D721Med (cell line): ENCODE measurements around the gene DOCK2.

Experiments
- DNase-seq: peaks from one replicate; pipeline ENCODE4 v3.0.0; 2011; ENCODE audit warnings: low spot score; ENCODE audit not compliant: insufficient read length
- FAIRE-seq: peaks from 2 replicates; lab custom pipeline; 2011; peaks lifted over from hg19 to GRCh38; lab: Jason Lieb, UNC
- TF ChIP-seq, protein P1 (sequence below): IDR thresholded peaks from 2 replicates; pipeline ENCODE4 v1.5.1; 2012; ENCODE audit warnings: mild to moderate bottlenecking, control low read depth; ENCODE audit not compliant: insufficient read depth; ENCODE audit errors: missing control alignments

Gene DOCK2

DNA sequence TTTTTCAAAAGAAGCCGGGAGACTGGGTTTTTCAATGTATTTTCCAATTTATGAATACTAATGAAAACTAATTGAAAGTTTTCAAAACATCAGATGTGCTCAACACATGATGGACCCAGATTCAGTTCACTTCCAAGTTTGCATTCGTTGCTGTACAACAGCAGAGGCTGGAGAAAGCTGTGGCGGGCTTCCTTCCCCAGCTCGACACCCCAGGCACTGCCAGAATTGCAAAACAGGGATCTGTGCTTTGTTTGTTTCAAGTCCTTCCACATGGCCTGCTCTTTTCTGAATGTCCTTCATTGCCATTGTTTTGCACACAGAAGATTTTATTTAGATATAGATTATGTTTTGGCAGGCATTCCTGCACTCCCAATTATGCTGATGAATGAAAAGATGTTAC is 373.5 kb downstream of the DOCK2 start:
- TF ChIP-seq, protein P1, sequence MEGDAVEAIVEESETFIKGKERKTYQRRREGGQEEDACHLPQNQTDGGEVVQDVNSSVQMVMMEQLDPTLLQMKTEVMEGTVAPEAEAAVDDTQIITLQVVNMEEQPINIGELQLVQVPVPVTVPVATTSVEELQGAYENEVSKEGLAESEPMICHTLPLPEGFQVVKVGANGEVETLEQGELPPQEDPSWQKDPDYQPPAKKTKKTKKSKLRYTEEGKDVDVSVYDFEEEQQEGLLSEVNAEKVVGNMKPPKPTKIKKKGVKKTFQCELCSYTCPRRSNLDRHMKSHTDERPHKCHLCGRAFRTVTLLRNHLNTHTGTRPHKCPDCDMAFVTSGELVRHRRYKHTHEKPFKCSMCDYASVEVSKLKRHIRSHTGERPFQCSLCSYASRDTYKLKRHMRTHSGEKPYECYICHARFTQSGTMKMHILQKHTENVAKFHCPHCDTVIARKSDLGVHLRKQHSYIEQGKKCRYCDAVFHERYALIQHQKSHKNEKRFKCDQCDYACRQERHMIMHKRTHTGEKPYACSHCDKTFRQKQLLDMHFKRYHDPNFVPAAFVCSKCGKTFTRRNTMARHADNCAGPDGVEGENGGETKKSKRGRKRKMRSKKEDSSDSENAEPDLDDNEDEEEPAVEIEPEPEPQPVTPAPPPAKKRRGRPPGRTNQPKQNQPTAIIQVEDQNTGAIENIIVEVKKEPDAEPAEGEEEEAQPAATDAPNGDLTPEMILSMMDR = no peak
- DNase-seq (no peak), FAIRE-seq (no peak)

DNA sequence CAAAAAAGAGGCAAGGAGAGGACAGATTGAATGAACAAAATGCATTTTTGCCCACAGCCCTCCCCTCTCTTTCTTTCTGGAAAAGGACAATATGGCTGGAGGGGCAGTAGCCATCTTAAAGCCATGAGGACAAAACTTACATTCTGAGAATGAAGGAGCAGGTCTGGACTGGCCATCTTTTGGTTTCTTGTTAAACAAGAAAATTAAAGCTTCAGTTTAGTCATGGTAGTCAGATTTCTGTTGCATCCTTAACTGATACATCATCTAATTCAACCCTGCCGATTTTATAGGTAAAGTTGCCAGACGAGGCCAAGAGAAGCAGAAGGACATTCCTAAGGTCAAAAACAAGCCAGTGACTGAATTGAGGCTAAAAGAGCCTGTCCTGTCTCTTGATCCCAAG is 374.7 kb downstream of the DOCK2 start:
- TF ChIP-seq, protein P1 = no peak
- FAIRE-seq = no peak
- DNase-seq = no peak

DNA sequence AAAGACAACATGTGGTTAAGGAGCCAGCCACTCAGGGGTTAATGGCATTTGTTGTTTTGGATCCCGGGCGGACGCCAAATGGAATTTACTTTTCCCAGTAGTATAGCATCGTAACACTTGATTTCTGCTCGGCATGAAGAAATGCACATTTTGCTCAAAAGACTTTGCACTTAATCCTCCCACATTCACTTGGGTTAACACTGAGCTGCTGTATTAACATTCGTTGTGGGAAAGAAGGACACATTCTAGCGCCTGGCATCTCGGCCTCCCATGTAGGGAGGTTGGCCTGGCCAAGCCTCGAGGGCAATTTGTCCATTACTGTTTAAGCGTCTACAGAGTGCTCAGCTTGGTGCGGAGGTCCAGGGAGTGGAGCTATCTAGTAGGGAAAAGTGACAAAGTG is 375.5 kb downstream of the DOCK2 start:
- TF ChIP-seq, protein P1 = no peak
- DNase-seq = no peak
- FAIRE-seq = no peak

DNA sequence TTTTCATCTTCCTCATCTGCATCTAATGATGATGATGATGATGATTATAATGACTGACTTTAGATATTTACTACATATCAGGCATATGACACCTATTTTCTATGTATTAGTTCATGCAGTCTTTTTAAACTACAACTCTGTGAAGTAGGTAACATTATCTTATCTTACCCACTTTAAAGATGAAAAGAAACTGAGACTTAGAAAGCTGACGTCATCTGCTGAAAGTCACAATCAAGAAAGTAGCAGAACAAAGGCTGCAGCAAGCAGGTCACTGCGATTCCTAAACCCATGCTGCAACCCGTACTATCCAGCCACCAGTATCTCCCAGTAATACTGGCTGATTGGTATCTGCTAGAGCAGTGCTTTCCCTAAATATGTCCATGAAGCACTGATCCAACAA is 383.3 kb downstream of the DOCK2 start:
- FAIRE-seq (no peak), DNase-seq (no peak)
- TF ChIP-seq, protein P1 = no peak

DNA sequence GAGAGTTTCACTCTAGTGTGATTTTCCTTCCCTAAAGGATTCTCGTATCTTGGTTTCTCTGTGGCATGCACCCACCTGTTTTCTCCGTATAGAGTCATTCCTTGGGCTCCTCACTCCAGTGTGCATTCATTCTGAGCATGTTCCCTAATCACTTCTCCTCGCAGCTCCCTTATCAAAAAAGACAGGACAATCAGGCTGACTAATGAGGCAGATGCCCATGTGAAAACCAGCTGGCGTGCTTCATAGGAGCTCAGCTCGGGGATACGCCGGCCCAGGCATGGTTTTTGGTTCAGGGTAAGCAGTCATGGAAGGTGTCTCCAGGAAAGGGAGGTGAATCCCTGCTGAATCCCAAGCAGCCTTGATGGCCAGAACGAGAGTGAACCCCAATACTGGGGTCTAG is 384.4 kb downstream of the DOCK2 start:
- TF ChIP-seq, protein P1 = no peak
- no peak for FAIRE-seq
- DNase-seq = no peak

DNA sequence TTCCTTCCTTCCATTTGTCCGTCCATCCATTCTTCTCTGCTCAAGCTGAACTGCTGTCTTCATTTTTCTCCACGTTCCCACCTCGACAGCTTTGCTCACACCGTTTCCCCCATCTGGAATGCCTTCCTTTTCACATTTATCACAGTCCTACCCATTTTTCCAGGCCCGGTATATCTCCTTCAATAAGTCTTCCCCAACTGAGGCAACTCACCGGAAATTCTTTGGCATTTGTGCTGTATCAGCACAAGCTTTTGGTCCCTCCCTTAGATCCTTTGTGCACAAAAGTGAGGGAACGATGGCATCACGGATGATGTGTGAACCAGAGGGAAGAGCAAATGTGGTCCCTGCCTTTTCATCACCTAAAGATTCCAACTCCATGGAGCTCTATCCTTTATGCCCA is 388.8 kb downstream of the DOCK2 start:
- FAIRE-seq = no peak
- TF ChIP-seq, protein P1 = no peak

DNA sequence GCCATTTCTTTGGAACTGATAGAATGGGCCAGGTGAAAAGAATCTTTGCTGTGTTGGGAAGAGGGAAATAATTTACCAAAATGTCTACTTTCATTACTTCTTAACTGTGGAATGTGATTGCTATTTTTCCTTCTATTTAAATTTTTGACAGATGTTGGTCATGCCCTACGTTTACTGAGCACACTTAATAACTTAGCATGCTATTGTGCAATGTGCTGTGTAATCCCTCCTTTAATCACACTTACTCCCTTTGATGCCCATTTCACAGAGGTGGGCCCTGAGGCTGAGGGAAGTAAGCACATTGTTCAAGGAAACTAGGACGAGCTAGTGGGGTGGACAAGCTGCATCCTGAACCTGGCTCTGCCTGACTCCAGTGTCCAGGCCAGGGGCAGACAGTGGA is 391.0 kb downstream of the DOCK2 start:
- TF ChIP-seq, protein P1 = no peak
- DNase-seq (no peak), FAIRE-seq (no peak)

More for the DNA sequence above, 388.8 kb downstream of the DOCK2 start:
- DNase-seq = no peak
